Epithelial cell of prostate (primary cell): Measurements from ENCODE around the gene FOLR2.
"Not testable (repeated sequence)": the region's sequence is repeated elsewhere in the genome, so short reads cannot be mapped to it uniquely, and the experiment has no call there.

ENCODE experiments used
- DNase-seq: peaks from one replicate; pipeline ENCODE4 v3.0.0-alpha.2; 2011; ENCODE audit warnings: low read depth, low spot score
- H3K27ac ChIP-seq: fragments of 450-650 bp; 2 replicates; pipeline ENCODE4 v1.5.1; 2017; ENCODE audit warnings: mild to moderate bottlenecking

FOLR2 gene

GRCh38 chr11:72216638-72217037 is at the start of gene FOLR2:
TSS of gene FOLR2 (plus strand) at chr11:72216794. CDS start at chr11:72218585, 1,791 bp downstream.
- no peak for DNase-seq
- no peak within 1 kb of the TSS for H3K27ac ChIP-seq

- not testable (repeated sequence) for DNase-seq
- peak overlapping the region; percentile 35 for H3K27ac ChIP-seq
Observed at GRCh38 chr11:72169046-72169555, 47.5 kb upstream of the FOLR2 start.

DNA sequence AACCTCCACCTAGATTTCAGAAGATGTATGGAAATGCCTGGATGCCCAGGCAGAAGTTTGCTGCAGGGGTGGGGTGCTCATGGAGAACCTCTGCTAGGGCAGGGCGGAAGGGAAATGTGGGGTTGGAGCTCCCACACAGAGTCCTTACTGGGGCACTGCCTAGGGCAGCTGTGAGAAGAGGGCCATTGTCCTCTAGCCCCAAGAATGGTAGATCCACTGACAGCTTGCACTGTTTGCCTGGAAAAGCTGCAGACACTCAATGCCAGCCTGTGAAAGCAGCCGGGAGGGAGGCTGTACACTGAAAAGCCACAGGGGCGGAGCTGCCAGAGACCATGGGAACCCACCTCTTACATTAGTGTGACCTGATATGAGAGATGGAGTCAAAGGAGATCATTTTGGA is 46.8 kb upstream of the FOLR2 start:
- not testable (repeated sequence) for DNase-seq
- peak overlapping the region; percentile 35 for H3K27ac ChIP-seq

- not testable (repeated sequence) for H3K27ac ChIP-seq
Observed at GRCh38 chr11:72172043-72172442, 44.6 kb upstream of the FOLR2 start.

GRCh38 chr11:72173291-72173690 is 43.3 kb upstream of the FOLR2 start:
- no peak for DNase-seq
- H3K27ac ChIP-seq = peak overlapping the region; percentile 82

More at GRCh38 chr11:72172043-72172442, 44.6 kb upstream of the FOLR2 start:
- DNase-seq = not testable (repeated sequence)

DNA sequence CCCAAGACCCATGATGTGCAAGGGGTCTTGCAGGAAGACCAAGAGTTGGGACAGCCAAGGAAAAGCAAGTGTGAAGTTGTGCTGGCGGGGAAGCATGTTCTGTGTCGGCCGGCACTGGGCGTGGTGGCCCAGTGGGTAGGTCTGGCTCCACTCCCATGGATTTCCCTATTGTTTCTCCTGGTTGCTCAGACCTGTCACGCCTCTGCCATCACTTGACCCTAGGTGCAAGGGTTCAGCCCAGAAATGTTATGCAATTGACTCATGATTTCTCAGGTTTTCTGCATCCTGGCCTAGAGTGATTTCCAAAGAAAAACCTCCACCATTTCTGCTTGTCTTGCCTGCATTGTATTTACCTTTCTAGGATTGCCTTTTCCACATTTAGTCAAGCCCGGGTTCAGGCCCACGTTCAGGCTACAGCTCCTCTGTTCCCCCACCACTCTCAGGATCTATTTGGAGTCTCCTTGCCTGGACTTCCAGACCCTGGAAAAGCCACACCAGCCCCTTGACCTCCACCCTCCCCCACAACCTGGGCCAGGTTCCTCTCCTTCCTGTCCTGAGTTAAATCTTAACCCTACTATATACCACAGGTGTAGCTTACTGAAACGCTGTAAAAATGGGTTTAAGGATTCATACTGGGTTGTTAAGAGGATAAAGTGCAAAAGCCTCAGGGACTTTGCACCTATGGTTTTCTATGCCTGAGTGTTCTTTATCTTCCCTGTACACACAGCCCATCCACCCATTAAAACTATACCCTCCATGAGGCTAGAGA is 42.1 kb upstream of the FOLR2 start:
- DNase-seq = peak; percentile 3
- H3K27ac ChIP-seq = peak overlapping the region; percentile 82

DNA sequence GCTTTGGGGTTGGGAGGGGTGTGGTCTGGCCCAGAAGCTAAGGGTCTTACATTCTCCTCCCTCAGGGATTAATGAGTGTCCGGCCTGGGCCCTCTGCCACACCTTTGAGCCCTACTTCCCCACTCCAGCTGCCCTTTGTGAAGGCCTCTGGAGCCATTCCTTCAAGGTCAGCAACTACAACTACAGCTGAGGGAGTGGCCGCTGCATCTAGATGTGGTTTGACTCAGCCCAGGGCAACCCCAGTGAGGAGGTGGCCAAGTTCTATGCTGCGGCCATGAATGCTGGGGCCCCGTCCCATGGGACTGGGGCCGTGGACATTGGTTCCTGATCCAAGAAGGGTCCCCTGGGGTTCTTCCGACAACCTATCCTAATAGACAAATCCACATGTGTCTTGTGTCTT is 38.9 kb upstream of the FOLR2 start:
- no peak for DNase-seq
- no peak overlapping the region for H3K27ac ChIP-seq

DNA sequence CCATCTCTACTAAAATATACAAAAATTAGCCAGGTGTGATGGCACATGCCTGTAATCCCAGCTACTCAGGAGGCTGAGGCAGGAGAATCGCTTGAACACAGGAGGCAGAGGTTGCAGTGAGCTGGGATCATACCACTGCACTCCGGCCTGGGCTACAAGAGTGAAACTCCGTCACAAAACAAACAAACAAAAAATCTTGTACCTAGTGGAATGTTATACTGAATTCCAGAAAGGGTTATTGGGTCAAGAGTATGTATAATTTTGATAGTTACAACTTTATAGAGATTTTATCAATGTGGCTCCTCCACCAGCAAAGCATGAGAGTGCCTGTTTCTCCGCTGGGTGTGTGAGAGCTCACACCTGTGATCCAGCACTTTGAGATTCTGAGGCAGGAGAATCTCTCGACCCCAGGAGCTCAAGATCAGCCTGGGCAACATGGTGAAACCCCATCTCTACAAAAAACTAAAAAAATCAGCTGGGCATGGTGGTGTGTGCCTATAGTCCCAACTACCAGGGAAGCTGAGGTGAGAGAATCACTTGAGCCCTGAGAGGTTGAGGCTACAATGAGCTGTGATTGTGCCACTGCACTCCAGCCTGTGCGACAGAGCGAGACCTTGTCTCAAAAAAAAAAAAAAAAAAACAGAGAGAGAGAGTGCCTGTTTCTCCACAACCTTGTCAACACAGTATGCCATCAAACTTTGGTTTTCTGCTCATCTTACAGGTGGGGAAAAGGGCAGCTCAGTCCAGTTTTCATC is 37.4 kb upstream of the FOLR2 start:
- no peak overlapping the region for H3K27ac ChIP-seq
- DNase-seq = no peak

DNA sequence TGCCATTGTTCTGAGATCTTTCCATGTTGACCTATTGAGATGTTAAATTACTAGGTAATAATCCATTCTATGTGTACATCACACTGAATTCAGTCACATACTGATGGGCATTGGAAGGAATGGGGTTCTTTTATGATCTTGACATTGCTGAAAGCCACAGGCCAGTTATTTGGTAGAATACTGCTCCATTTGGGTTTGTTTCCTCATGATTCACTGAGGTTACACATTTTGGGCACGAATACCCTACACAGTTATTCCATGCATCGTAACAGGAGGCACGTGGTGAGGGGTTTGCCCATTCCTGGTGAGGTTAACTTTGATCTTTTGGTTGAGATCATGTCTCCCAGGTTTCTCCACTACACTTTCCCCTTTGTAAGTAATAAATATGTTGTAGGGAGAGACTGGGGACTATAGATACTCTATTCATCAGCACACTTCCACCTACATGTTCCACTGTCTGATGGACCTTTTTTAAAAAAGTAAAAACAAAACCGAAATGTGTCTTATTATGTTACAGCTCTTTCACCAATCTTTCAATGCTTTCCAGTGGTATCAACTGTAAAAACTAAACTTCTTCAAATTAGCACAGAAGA is 36.7 kb upstream of the FOLR2 start:
- DNase-seq = no peak
- peak overlapping the region; percentile 86 for H3K27ac ChIP-seq

DNA sequence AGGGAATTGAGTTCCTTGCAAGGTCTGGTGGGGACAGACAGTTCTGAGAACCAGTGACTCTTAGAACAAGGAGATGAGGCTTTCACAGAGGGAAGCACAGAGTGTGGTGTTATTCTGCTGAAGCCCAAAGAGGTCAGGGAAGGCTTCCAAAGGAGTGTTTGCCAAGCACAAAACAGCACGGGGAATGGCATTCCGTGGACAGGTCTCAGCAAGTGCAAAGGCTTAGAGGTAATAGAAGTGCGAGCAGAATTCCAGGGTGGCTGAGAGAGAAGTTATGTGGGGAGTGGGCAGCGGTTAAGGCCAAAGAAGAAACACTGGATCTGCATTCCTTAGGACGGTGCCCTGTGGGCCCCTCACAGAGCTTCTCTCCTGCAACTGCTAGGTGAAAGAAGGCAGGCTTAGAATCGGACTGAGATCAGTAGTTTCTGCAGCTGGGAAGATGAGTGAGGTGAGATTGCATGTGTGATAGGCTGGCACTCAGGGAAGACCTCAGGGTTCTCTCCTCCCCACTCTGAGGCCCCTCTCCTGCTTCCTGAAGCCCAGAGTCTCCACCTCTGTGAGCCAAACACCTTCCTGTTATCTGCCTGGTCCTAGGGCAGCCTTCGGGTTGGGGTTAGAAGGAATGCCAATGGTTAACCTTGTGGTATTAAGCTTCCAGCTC is 35.6 kb upstream of the FOLR2 start:
- not testable (repeated sequence) for DNase-seq

GRCh38 chr11:72181553-72181958 is 35.0 kb upstream of the FOLR2 start:
- not testable (repeated sequence) for DNase-seq

More for the DNA sequence above, 35.6 kb upstream of the FOLR2 start:
- peak overlapping the region; percentile 86 for H3K27ac ChIP-seq

DNA sequence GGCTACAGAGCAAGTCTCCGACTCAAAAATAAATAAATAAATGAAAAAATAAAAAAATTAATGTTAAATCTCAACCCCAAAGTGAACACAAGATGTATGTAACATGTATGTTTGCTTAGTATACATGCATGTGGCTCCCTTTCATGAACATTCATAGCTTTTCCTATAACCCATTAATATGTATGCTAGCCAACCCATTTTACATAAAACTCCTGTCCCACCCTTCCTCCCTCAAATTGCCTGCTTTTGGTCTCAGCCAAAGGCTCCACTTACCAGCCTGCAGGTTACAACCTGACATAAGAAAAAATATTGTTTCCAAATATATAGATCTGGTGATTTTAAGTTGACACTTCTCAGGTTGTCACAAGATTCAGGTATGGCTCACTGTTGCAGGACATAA is 28.3 kb upstream of the FOLR2 start:
- no peak for DNase-seq
- H3K27ac ChIP-seq = no peak overlapping the region

More at GRCh38 chr11:72181553-72181958, 35.0 kb upstream of the FOLR2 start:
- peak overlapping the region; percentile 86 for H3K27ac ChIP-seq

DNA sequence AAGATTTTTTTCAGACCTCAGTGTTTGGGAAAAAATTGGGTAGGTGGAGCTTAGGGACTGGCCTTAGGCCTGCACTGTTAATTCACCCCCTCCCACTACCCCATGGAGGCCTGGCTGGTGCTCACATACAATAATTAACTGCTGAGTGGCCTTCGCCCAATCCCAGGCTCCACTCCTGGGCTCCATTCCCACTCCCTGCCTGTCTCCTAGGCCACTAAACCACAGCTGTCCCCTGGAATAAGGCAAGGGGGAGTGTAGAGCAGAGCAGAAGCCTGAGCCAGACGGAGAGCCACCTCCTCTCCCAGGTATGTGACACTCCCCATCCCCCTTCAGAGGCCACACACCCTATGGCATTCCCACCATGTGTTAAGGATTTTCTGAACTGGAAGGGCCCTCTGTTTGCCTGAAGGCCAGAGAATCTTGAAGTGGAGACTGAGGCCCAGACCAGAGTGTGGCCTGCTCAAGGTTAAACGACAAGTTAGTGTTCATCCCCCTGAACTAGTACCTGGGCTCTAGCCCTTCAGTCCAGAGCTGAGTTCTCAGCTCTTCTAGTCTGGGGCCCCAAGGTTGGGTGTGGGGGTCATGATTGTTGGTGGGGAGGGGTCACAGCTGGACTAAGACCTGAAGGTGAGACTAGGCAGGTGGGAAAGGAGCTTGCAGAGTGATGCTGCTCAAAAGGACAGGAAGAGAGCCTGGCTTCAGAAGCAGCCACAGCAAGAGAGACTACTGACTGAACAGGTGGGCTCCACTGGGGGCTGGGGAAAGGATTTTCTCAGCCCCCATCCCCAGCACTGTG is 26.9 kb upstream of the FOLR2 start:
- no peak for DNase-seq
- H3K27ac ChIP-seq = no peak overlapping the region

- DNase-seq = no peak
- H3K27ac ChIP-seq = no peak overlapping the region
Observed at GRCh38 chr11:72190631-72191071, 25.9 kb upstream of the FOLR2 start.

DNA sequence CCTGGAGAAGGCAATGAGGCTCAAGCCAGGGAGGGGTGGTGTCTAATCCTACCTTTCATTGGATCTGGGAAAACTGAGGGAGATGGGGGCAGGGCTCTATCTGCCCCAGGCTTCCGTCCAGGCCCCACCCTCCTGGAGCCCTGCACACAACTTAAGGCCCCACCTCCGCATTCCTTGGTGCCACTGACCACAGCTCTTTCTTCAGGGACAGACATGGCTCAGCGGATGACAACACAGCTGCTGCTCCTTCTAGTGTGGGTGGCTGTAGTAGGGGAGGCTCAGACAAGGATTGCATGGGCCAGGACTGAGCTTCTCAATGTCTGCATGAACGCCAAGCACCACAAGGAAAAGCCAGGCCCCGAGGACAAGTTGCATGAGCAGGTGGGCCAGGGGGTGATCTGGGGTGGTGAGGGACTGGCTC is 24.6 kb upstream of the FOLR2 start, which contains the start of gene FOLR1:
TSS of gene FOLR1 (plus strand) at position 180 of the 421 bp plus-strand sequence. CDS start at position 214, 34 bp downstream.
- H3K27ac ChIP-seq = no peak within 1 kb of the TSS
- DNase-seq = no peak

DNA sequence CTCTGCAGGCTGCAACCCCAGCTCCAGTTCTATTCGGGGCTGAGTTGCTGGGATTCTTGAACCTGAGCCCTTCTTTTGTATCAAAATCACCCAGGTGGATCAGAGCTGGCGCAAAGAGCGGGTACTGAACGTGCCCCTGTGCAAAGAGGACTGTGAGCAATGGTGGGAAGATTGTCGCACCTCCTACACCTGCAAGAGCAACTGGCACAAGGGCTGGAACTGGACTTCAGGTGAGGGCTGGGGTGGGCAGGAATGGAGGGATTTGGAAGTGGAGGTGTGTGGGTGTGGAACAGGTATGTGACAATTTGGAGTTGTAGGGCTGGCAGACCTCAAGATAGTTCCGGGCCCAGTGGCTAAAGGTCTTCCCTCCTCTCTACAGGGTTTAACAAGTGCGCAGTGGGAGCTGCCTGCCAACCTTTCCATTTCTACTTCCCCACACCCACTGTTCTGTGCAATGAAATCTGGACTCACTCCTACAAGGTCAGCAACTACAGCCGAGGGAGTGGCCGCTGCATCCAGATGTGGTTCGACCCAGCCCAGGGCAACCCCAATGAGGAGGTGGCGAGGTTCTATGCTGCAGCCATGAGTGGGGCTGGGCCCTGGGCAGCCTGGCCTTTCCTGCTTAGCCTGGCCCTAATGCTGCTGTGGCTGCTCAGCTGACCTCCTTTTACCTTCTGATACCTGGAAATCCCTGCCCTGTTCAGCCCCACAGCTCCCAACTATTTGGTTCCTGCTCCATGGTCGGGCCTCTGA is 20.9 kb upstream of the FOLR2 start:
- DNase-seq = no peak
- no peak overlapping the region for H3K27ac ChIP-seq

GRCh38 chr11:72201445-72201844 is 15.1 kb upstream of the FOLR2 start:
- not testable (repeated sequence) for DNase-seq, H3K27ac ChIP-seq

- no peak for DNase-seq
- H3K27ac ChIP-seq = no peak overlapping the region
Observed at GRCh38 chr11:72202571-72202970, 14.0 kb upstream of the FOLR2 start.
